Uterus (tissue), 2 donors: Measurements from ENCODE around the gene WDR27.

Source experiments
- CTCF ChIP-seq, 4 experiments: fragments of 200-600 bp in 2 of 4; fragments of 450-650 bp in 2 of 4; sonication (generic) in 2 of 4; IDR thresholded peaks; one replicate each; pipeline ENCODE4 v1.5.1; 2016 to 2019; ENCODE audit warnings: antibody characterized with exemption in 4 of 4, mild to moderate bottlenecking in 2 of 4, moderate library complexity in 1 of 4
- POLR2A ChIP-seq, 2 donors: fragments of 450-650 bp; IDR thresholded peaks; one replicate each; pipeline ENCODE4 v1.6.1; 2016; ENCODE audit warnings: antibody characterized with exemption in 2 of 2, mild to moderate bottlenecking in 1 of 2, moderate library complexity in 1 of 2

GRCh38 chr6:169415179-169415578, 286.6 kb downstream of the WDR27 start:
- TF ChIP-seq POLR2A (IDR thresholded peaks at IDR 0.05): no peak
- no peak for TF ChIP-seq CTCF (IDR thresholded peaks at IDR 0.05)
